DOHH2 (cell line): Measurements from ENCODE around the gene NID1.
"Not testable (repeated sequence)": the region's sequence is repeated elsewhere in the genome, so short reads cannot be mapped to it uniquely, and the experiment has no call there.

Source experiments
- CTCF ChIP-seq: fragments of 200-600 bp; sonication (generic); IDR thresholded peaks from one replicate; pipeline ENCODE4 v1.5.1; 2014; ENCODE audit warnings: antibody characterized with exemption, mild to moderate bottlenecking, low read depth, low read length; ENCODE audit not compliant: poor library complexity, severe bottlenecking
- EZH2phosphoT487 ChIP-seq: fragments of 200-600 bp; sonication (generic); IDR thresholded peaks from 2 replicates; pipeline ENCODE4 v1.6.1; 2017; ENCODE audit warnings: borderline replicate concordance, mild to moderate bottlenecking, antibody characterized with exemption, low read length, moderate library complexity, mixed read lengths

DNA sequence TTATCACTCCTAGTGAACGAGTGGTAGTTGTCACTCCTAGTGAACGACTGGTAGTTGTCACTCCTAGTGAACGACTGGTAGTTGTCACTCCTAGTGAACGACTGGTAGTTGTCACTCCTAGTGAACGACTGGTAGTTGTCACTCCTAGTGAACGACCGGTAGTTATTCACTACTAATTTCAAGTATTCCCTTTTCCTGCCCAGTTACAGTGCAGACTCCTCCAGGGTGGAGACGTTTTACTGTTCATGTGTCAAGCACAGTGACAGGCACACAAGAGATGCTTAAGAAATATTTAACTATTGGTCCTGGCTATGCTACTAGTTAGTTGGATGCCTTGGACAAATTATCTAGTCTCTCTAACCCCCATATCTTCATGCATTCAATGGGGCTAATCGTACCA lies 61.8 kb downstream of the NID1 start:
- not testable (repeated sequence) for TF ChIP-seq CTCF, EZH2phosphoT487
